SK-N-DZ (cell line): ENCODE measurements around the gene LRRC59.

Source experiments
- DNase-seq: peaks from one replicate; pipeline ENCODE4 v3.0.0-alpha.2; 2015; ENCODE audit warnings: low spot score

Gene LRRC59

GRCh38 chr17:50386510-50386909, 10.8 kb downstream of the LRRC59 start:
- DNase-seq, result no peak

GRCh38 chr17:50382931-50383330, 14.4 kb downstream of the LRRC59 start:
- DNase-seq, result no peak

- DNase-seq, result no peak
These were observed 15.4 kb downstream of the LRRC59 start for GRCh38 chr17:50381920-50382319.

GRCh38 chr17:50381260-50381815, 16.0 kb downstream of the LRRC59 start:
- DNase-seq, result no peak

GRCh38 chr17:50380369-50381259, 16.7 kb downstream of the LRRC59 start:
- no peak for DNase-seq

GRCh38 chr17:50379351-50380132, 17.8 kb downstream of the LRRC59 start:
- DNase-seq, result no peak

DNA sequence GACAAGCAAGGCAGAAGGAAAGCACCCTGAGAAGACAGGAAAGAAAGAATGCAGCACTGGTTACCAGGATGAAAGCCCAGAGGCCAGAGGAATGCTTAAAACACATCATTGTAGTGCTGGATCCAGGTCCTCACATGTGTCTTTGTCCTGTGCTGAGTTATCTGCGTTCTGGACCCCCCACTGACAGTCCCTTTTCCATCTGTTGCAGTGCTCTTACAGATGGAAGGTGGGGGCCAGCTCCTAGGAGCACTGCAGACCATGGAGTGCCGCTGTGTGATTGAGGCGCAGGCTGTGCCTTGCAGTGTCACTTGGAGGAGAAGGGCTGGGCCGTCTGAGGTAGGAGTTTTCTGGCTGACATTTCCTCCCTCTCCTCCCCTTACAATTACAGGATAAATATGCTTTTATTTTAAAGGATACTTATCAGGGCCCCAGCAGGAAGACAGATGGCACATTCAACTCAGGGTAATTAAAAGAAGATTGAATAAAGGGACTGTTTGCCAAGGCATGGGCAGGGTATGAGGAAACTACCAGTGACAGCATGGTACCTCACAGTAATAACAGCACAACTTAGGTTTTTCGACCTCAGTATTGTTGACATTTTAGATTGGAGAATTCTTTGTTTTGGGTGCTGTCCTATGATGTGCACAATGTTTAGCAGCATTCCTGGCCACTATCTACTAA, 21.3 kb downstream of the LRRC59 start:
- DNase-seq, result no peak

DNA sequence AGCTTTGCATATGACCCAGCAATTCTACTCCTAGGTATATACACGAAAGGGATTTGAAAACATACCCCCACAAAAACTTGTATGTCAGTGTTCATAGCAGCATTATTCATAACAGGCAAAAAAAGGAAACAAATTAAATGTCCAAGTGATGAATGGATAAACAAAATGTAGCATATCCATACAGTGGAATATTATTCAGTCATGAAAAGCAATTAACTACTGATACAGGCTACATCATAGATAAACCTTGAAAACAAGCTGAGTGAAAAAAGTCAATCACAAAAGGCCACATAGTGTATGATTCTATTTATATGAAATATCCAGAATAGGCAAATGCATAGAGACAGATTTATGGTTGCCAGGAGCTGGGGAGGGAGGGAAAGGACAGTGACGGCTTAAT, 23.6 kb downstream of the LRRC59 start:
- DNase-seq, result no peak

DNA sequence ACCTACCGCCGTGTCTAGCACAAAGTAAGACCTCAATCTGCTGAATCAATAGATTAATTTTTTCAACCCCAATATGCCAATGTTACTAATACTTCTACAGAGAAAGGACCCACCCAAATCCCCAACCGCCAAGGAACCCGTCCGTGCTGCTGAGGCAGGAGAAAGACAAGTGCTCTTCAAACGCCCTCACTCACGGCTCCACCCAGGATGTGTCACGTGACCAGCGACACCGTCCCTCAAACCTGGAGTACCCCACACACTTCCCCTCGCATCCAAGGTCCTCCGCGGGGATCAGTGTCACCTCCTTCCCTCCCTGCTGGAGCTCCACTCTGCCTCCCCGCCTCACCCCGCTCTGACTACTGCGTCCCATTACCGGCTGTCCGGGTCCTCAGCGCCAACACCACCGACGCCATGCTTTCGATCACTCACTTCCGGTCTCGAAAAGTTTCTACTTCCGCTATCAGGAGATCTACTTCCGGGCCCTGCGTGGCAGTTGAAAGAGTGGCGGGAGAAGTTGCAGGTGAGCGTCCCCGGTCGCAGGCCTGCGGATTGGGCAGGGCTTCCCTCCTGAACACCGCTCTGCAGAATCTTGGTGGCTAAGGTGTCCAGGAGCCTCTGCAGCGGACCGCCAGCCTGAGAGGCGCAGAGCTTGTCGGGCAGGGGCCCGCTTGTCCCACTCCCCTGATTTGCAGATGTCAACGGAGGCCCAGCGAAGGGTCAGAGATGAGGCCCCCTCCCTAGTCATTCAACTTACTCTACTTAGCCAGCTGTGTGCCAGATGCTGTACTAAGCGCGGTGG, 24.4 kb downstream of the LRRC59 start, which contains the start of the genes EME1 and MRPL27:
Gene EME1 (plus strand): TSS at position 472 of the 799 bp plus-strand sequence. CDS start 1,980 bp downstream, outside the sequence.
Gene MRPL27 (minus strand): TSS at position 427 of the 799 bp plus-strand sequence. CDS start 14 bp downstream, at position 413.
- DNase-seq, result peak; percentile 95

GRCh38 chr17:50372222-50372757, 25.0 kb downstream of the LRRC59 start:
- no peak for DNase-seq

DNA sequence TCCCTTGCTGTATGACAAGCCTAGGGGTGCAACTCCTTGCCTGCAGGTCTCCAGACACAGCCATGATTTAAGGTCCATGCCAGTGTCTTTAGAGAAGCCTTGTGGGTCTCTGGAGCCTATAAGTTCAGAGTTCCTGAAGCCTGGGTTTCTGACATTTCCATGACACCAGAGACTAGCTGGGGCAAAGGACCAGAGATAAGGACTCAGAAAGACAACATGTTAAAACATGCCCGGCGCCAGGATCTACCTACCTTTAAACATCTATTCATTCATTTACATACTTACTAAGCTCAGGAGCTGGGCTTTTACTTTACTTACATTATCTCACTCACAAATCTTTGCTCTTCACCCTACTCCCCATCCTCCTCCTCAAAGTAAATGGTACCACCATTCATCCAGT, 25.8 kb downstream of the LRRC59 start:
- no peak for DNase-seq

GRCh38 chr17:50370052-50370451, 27.3 kb downstream of the LRRC59 start:
- DNase-seq, result no peak

- DNase-seq, result no peak
These were observed 29.9 kb downstream of the LRRC59 start for GRCh38 chr17:50367401-50367800.

- DNase-seq, result no peak
These were observed 31.5 kb downstream of the LRRC59 start for GRCh38 chr17:50365649-50366393.

GRCh38 chr17:50365165-50365564, 32.2 kb downstream of the LRRC59 start:
- DNase-seq, result no peak

DNA sequence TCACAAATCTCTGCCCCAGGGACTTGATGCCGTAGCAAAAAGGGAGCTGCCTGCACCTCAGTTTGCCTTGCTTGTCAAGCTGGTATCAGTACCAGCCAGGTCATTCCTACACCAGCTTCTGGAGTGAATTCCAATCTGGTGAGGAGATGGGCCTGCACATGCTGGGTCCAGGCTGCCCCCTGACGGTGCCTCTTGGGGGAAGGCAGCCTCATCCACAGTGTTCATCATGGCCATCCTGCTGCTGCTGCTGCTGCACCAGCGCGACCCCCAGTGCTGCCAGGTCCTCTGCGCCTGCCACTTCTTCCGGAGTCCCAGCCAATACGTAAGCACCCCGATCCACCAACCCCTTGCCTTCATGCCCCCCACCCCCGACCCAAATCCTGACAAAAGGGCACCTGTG, 32.6 kb downstream of the LRRC59 start:
- DNase-seq, result no peak

DNA sequence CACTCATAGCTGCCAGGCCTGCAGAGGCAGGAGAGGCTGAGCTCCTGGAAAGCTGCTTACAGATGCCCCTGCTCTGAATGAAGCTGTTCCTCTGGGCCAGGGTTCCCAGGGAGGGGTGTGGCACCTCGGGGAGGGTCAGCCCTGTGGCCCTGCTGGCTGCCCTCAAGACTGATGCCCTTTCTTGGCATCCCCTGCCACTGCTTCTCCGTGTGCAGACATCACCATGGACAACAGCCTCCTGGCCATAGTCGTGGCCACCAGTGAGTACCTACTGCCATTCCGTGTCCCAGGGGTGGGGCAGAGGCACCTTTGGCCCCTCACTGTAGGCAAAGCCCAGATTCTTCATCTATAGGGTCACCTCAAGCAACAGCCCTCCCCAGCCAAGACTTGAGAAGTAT, 33.3 kb downstream of the LRRC59 start:
- no peak for DNase-seq

DNA sequence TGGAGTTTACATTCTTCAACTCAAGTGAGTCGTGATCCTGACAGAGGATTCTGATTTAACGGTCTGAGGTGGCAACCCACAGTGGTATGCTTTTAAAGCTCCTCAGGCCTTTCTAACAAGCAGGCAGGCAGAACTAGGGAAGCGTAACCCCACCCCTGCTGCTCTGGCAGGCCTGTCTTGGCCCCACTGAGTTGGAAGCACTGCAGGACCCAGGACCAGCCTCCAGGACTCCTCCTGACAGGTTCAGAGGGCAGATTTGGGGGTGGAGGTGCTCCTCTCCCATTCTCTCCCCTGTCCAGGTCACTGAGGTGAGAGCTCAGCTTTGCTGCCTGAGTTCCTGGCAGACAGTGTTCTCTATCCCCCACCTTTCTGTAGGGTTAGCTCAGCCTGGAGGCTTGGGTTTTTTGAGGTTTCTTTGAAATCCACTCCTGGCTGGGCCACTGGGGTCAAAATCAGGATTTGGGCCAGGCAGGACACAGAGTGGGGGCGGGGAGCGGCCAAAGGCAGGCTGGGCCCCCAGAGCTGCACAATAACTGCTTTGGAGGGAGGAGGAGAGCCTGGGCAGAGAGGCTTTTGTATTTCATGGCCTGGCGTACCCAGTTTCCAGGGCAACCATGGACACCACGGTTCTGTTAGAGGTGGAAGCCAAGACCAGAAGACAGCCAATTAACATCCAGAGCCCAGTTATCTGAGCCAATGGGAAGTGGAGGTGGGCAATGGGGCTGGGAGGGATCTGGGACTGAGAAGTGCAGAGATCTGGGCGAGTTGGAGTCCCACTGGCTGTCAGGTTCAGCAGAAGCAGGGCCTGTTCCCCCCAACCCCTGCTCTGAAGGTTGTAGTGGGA, 33.9 kb downstream of the LRRC59 start:
- peak; percentile 50 for DNase-seq

- DNase-seq, result no peak
These were observed 34.7 kb downstream of the LRRC59 start for GRCh38 chr17:50362661-50363060.
